ENCODE results near the gene TMEM219. TPM values are rescaled to one million over a fixed set of nuclear protein-coding genes. Genes with fewer than 3 reads are reported as not detected.

Gene TMEM219
- total RNA-seq, 1 donor from 2014 or later: 88.0 TPM

GRCh38 chr16:29972992-29973383 lies 11.1 kb downstream of the TMEM219 start:
- Mint-ChIP-seq H3K4me1 (ENCODE audit: low read depth, unreplicated experiment) (peaks cover 26% of the 10 kb centered on the region), H3K27me3 (ENCODE audit: unreplicated experiment) (peaks cover 8% of the 10 kb centered on the region), H3K27ac (ENCODE audit: unreplicated experiment) (no peak overlapping the region), H3K4me3 (ENCODE audit: unreplicated experiment) (peak overlapping the region; percentile 40), H3K36me3 (ENCODE audit: unreplicated experiment) (peaks cover 4% of the 10 kb centered on the region), H3K9me3 (ENCODE audit: unreplicated experiment) (peaks cover 17% of the 10 kb centered on the region)
- DNase-seq: no peak
- no peak for TF ChIP-seq CTCF (IDR thresholded peaks at IDR 0.05; ENCODE audit: partially characterized antibody, unreplicated experiment)

GRCh38 chr16:29973384-29974246 lies 11.7 kb downstream of the TMEM219 start, which contains the start of gene TAOK2:
Gene TAOK2 (plus strand): TSS chr16:29973868. CDS start chr16:29977773, 3,905 bp downstream.
- TF ChIP-seq CTCF (IDR thresholded peaks at IDR 0.05; ENCODE audit: partially characterized antibody, unreplicated experiment): no peak
- peak; percentile 99 for DNase-seq
- Mint-ChIP-seq H3K4me1 (ENCODE audit: low read depth, unreplicated experiment) (peaks cover 26% of the 10 kb centered on the region), H3K9me3 (ENCODE audit: unreplicated experiment) (peaks cover 17% of the 10 kb centered on the region), H3K36me3 (ENCODE audit: unreplicated experiment) (peaks cover 4% of the 10 kb centered on the region), H3K4me3 (ENCODE audit: unreplicated experiment) (peak within 1 kb of the TSS; percentile 94), H3K27ac (ENCODE audit: unreplicated experiment) (peak within 1 kb of the TSS; percentile 83), H3K27me3 (ENCODE audit: unreplicated experiment) (peaks cover 8% of the 10 kb centered on the region)

GRCh38 chr16:29974291-29975133 lies 12.6 kb downstream of the TMEM219 start:
- Mint-ChIP-seq H3K4me1 (ENCODE audit: low read depth, unreplicated experiment) (peaks cover 25% of the 10 kb centered on the region), H3K36me3 (ENCODE audit: unreplicated experiment) (peaks cover 3% of the 10 kb centered on the region), H3K27ac (ENCODE audit: unreplicated experiment) (peak overlapping the region; percentile 83), H3K4me3 (ENCODE audit: unreplicated experiment) (peak overlapping the region; percentile 94), H3K9me3 (ENCODE audit: unreplicated experiment) (peaks cover 17% of the 10 kb centered on the region), H3K27me3 (ENCODE audit: unreplicated experiment) (peaks cover 7% of the 10 kb centered on the region)
- TF ChIP-seq CTCF (IDR thresholded peaks at IDR 0.05; ENCODE audit: partially characterized antibody, unreplicated experiment): no peak
- peak; percentile 27 for DNase-seq

- DNase-seq: no peak
- H3K36me3 Mint-ChIP-seq (ENCODE audit: unreplicated experiment): no peaks in the 10 kb centered on the region
- H3K27me3 Mint-ChIP-seq (ENCODE audit: unreplicated experiment): peaks cover 7% of the 10 kb centered on the region
- TF ChIP-seq CTCF (IDR thresholded peaks at IDR 0.05; ENCODE audit: partially characterized antibody, unreplicated experiment): no peak
- peaks cover 25% of the 10 kb centered on the region for H3K4me1 Mint-ChIP-seq (ENCODE audit: low read depth, unreplicated experiment)
- H3K4me3 Mint-ChIP-seq (ENCODE audit: unreplicated experiment): peak overlapping the region; percentile 94
- H3K9me3 Mint-ChIP-seq (ENCODE audit: unreplicated experiment): peaks cover 18% of the 10 kb centered on the region
- H3K27ac Mint-ChIP-seq (ENCODE audit: unreplicated experiment): peak overlapping the region; percentile 83
These were observed 13.3 kb downstream of the TMEM219 start for GRCh38 chr16:29975134-29975538.

All from glutamatergic neuron (in vitro differentiated cells).